ENCODE data around the gene RYR2. TPM values are rescaled to one million over a fixed set of nuclear protein-coding genes. Genes with fewer than 3 reads are reported as not detected.

RYR2 gene
- total RNA-seq, 1 donor from 2014 or later = 0.90 TPM

GRCh38 chr1:237578540-237578939 is 536.6 kb downstream of the RYR2 start:
- Histone ChIP-seq H3K79me2 (ENCODE audit: low read depth) (no peaks in the 10 kb centered on the region), H3K36me3 (no peaks in the 10 kb centered on the region), H3K4me1 (no peaks in the 10 kb centered on the region), H3K27ac (no peak overlapping the region), H3K4me3 (no peak overlapping the region), H2AFZ (replicated peaks) (no peak overlapping the region), H3K9ac (no peak overlapping the region), H3K4me2 (no peak overlapping the region), H3K27me3 (no peaks in the 10 kb centered on the region), H4K20me1 (ENCODE audit: low read depth) (no peaks in the 10 kb centered on the region), H3F3A (ENCODE audit: low read depth) (no peaks in the 10 kb centered on the region), H3K9me3 (ENCODE audit: low read depth) (no peaks in the 10 kb centered on the region)
- DNase-seq (ENCODE audit: low spot score) = no peak
- Mint-ChIP-seq H3K9me3 (peaks cover 26% of the 10 kb centered on the region), H3K36me3 (no peaks in the 10 kb centered on the region), H3K27me3 (ENCODE audit: insufficient read depth, low read depth) (peaks cover 2% of the 10 kb centered on the region), H3K4me3 (no peak overlapping the region), H3K27ac (no peak overlapping the region), H3K4me1 (no peaks in the 10 kb centered on the region)
- no peak for TF ChIP-seq CTCF (IDR thresholded peaks at IDR 0.05)
- TF ChIP-seq EZH2phosphoT487 (IDR thresholded peaks at IDR 0.05) = no peak
- TF ChIP-seq EZH2 (IDR thresholded peaks at IDR 0.05) = no peak

DNA sequence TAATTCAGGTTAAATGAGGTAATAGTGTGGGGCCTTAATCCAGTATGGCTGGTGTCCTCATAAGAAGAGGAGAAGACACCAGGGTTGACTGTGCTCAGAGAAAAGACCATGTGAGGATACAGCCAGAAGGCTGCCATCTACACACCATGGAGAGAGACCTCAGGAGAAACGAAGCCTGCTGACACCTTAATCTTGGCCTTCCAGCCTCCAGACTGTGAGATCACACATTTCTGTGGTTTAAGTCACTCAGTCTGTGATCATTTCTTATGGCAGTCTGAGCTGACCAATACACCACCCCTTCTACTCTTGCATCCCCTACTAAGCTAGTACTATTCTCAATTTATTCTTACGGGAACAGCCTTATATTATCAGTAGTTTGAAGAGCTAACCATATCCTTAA is 538.7 kb downstream of the RYR2 start:
- Histone ChIP-seq H2AFZ (replicated peaks) (no peak overlapping the region), H3K27me3 (no peaks in the 10 kb centered on the region), H4K20me1 (ENCODE audit: low read depth) (no peaks in the 10 kb centered on the region), H3K27ac (no peak overlapping the region), H3K4me2 (no peak overlapping the region), H3K9ac (no peak overlapping the region), H3K79me2 (ENCODE audit: low read depth) (no peaks in the 10 kb centered on the region), H3K36me3 (no peaks in the 10 kb centered on the region), H3F3A (ENCODE audit: low read depth) (no peaks in the 10 kb centered on the region), H3K9me3 (ENCODE audit: low read depth) (no peaks in the 10 kb centered on the region), H3K4me3 (no peak overlapping the region), H3K4me1 (no peaks in the 10 kb centered on the region)
- H3K27me3 Mint-ChIP-seq (ENCODE audit: insufficient read depth, low read depth) = no peaks in the 10 kb centered on the region
- no peaks in the 10 kb centered on the region for H3K4me1 Mint-ChIP-seq
- H3K4me3 Mint-ChIP-seq = no peak overlapping the region
- H3K36me3 Mint-ChIP-seq = no peaks in the 10 kb centered on the region
- TF ChIP-seq EZH2 (IDR thresholded peaks at IDR 0.05) (no peak), CTCF (IDR thresholded peaks at IDR 0.05) (no peak), EZH2phosphoT487 (IDR thresholded peaks at IDR 0.05) (no peak)
- no peak overlapping the region for H3K27ac Mint-ChIP-seq
- H3K9me3 Mint-ChIP-seq = peaks cover 21% of the 10 kb centered on the region
- DNase-seq (ENCODE audit: low spot score) = no peak

DNA sequence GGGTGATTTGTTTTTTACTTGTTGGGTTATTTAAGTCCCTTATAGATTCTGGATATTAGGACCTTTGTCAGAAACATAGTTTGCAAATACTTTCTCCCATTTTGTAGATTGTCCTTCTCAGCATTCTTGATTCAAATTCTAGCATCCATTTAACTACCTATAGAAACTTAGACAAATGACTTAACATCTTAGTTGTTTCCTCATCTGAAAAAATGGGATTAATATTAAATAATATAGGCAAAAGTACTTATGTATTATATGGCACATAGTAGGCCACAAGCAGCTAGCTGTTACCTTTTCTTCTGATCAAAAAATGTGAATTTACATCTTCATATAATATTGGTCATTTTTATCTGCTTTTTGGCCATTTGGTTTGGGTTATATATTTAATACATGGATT is 541.3 kb downstream of the RYR2 start:
- Histone ChIP-seq H3K4me1 (no peaks in the 10 kb centered on the region), H3K4me3 (no peak overlapping the region), H3K9ac (no peak overlapping the region), H3F3A (ENCODE audit: low read depth) (no peaks in the 10 kb centered on the region), H4K20me1 (ENCODE audit: low read depth) (no peaks in the 10 kb centered on the region), H3K79me2 (ENCODE audit: low read depth) (no peaks in the 10 kb centered on the region), H3K9me3 (ENCODE audit: low read depth) (no peaks in the 10 kb centered on the region), H3K27me3 (no peaks in the 10 kb centered on the region), H3K27ac (no peak overlapping the region), H2AFZ (replicated peaks) (no peak overlapping the region), H3K4me2 (no peak overlapping the region), H3K36me3 (no peaks in the 10 kb centered on the region)
- Mint-ChIP-seq H3K4me3 (no peak overlapping the region), H3K4me1 (no peaks in the 10 kb centered on the region), H3K27ac (no peak overlapping the region), H3K9me3 (peaks cover 9% of the 10 kb centered on the region), H3K36me3 (no peaks in the 10 kb centered on the region), H3K27me3 (ENCODE audit: insufficient read depth, low read depth) (peaks cover 2% of the 10 kb centered on the region)
- no peak for TF ChIP-seq EZH2 (IDR thresholded peaks at IDR 0.05)
- no peak for TF ChIP-seq CTCF (IDR thresholded peaks at IDR 0.05)
- no peak for TF ChIP-seq EZH2phosphoT487 (IDR thresholded peaks at IDR 0.05)
- DNase-seq (ENCODE audit: low spot score) = no peak
